Measurements from ENCODE around the gene CCDC185.
"Not testable (repeated sequence)": the region's sequence is repeated elsewhere in the genome, so short reads cannot be mapped to it uniquely, and the experiment has no call there.

Gene CCDC185

GRCh38 chr1:223394706-223395105, 1.5 kb downstream of the CCDC185 start:
- DNase-seq, result no peak

DNA sequence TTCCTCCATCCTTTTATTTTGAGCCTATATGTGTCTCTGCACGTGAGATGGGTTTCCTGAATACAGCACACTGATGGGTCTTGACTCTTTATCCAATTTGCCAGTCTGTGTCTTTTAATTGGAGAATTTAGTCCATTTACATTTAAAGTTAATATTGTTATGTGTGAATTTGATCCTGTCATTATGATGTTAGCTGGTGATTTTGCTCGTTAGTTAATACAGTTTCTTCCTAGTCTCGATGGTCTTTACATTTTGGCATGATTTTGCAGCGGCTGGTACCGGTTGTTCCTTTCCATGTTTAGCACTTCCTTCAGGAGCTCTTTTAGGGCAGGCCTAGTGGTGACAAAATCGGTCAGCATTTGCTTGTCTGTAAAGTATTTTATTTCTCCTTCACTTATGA, 6.2 kb downstream of the CCDC185 start:
- not testable (repeated sequence) for DNase-seq

DNA sequence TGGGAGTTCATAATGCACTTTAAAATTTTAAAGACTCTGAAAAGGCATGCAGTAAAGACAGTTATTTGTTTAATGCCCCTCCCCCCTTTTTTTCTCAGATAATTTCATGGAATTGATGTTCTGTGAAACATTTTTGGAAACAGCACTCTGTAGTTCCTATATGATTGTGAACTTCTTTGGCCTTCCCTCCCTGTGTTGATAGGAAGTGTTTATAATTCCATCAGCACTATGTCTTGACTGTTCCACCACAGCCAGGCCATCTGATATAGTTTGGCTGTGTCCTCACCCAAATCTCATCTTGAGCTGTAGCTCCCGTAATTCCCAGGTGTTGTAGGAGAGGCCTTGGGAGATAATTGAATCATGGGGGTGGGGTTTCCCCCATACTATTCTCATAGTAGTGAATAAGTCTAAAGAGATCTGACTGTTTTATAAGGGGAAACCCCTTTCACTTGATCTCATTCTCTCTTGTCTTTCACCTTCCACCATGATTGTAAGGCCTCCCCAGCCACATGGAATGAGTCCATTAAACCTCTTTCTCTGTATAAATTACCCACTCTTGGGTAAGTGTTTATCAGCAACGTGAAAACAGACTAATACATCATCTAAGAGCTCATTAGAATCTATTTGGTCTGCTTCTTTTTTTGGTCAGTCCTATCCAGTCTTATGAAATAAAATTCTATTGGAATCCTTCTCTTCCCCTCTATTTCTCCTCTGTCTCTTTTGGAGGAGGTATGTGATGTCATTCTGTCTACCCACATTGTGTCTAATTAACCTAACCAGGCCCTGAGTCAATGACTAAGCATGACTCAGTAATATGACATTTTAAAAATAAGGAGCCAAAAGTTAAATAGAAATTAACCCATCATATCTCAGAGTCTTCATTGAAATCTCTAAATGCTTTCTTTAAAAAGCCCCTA, 8.9 kb downstream of the CCDC185 start:
- no peak for DNase-seq

DNA sequence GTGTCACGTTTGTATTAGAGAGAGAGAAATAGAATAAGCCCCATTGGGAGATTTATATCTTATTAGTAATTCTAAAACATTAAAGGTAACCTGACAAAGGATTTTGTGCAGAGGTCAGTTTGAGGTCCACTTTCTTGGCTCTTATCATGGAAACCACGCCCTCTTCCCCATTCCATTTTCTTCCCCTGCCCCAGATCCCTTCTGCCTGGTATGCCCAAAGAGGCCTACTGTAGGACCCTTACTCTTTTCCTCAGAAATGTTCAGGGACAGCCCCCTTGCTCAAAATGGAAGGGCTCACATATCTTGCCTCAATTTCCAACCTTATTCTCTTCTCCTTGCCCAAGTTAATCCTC, 9.6 kb downstream of the CCDC185 start:
- no peak for DNase-seq

DNA sequence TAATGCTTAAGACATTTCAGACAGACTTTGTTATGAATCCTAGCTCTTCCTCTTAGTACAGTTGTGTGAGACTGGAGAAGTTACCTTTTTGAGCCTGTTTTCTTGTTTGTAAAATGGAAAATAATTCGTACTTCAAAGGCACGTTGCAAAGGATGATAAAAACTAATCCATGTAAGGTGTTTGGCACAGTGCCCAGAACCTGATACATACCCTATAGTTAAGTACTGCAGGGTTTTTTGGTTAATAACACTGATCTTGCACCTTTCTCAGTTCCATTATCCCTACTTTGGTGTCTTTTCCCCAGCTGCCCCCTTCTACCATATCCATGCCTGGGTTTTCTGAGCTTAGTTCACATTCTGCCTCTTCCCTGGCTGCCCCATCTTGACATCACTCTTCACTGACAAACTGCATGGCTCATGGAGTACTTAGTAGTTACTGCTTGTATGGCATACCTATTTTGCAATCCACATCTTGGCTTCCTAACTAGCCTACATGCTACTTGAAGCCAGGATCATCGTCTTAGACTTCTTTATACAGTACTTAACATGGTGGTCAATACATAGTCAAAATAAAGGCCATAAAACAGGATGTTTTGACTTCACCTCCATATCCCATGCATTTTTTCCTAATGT, 10.1 kb downstream of the CCDC185 start:
- no peak for DNase-seq

DNA sequence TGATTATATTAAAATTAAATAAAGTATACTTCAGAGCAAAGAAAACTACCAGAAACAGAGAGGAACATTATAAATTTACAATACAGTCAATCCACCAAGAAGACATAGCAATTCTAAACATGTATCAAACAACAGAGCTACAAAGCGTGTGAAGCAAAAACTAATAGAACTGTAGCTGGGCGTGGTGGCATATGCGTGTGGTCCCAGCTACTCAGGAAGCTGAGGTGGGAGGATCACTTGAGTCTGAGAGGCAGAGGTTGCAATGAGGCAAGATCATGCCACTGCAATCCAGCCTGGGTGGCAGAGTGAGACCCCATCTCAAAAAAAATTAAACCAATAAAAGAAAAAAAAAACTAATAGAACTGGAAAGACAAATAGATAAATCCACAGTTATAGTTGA, 12.3 kb downstream of the CCDC185 start:
- DNase-seq, result peak; percentile 25

DNA sequence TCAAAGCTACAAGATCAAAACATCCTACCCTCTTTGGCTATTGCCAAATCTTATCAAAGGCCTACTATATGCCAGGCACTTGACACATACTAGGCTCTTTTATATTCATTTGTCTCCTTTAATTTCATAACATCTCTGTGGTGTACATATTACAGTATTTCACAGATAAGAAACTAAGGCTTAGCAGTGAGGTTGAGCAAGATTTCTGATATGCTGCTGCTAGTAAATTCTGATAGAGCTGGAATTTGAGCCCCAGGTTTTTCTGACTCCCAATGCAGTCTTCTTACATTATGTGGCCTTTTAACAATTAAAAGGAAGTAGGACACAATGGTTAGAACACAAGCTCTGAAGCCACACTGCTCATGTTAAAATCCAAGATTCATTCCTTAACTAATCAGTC, 16.8 kb downstream of the CCDC185 start:
- no peak for DNase-seq

DNA sequence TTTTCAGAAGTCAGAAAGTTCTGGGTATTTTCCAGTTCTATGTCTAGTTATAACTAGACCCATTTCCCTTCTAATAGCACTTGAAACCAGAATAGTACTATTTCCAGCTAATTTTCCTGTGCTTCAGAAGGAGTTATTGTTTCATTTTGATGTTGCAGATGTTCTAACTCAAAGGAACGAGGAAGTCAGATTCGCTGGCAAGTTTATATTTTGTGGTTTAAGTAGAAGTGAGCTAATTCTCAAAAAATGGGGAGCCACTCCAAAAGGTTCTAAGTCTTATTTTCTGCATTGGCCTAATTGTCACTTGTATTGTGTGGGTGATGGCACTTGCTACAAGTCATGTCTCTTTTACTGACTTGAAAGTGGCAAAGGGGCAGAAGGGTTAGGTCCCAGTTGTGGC, 18.1 kb downstream of the CCDC185 start:
- no peak for DNase-seq

DNA sequence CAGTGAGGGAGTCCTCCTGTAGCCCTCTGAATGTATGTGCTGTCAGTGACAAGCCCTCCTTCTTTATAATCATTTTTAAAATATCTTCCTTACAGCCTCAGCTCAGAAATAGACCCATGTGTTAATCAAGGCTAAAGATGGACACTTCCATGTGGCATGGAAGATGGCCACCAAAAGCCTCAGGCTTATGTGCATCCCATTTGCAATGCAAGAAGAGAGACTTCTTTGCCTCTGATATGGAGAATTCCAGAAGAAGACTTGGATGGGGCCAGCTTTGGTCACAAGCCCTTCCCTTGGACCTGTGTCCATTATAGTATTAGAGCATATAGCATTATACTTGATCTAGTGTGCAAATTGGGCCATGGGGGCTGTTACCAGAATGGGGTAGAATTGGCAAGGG, 18.5 kb downstream of the CCDC185 start:
- no peak for DNase-seq

- no peak for DNase-seq
Measured at GRCh38 chr1:223413216-223413615, 20.0 kb downstream of the CCDC185 start.

GRCh38 chr1:223417444-223417843, 24.2 kb downstream of the CCDC185 start:
- no peak for DNase-seq

DNA sequence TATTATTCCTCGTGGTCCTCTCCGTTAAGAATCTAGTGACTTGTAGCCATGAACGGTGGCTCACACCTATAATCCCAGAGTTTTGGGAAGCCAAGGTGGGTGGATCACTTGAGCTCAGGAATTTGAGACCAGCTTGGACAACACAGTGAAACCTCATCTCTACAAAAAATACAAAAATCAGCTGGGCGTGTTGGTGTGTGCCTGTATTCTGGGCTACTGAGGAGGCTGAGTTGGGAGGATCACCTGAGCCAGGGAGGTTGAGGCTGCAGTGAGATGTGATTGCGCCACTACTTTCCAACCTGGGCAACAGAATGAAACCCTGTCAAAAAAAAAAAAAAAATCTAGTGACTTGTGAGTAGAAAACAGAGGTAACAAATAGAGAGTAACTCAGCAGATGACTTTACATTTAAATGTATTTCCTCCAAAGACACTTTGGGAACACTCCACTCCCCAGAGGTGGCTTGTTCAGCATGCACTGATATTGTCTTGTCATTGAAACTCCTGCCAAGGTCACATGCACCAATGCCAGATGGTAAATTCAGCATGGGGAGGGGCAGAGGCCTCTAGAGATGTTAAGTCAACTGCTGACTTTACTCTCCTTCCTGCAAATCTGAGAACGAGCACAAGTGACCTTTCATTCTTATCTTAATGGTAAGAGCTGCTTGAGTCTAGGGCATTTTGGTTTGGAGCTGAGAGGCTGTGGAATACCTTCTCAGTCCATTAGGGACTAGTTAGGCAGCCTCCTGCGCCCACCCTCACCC, 24.9 kb downstream of the CCDC185 start:
- no peak for DNase-seq

DNA sequence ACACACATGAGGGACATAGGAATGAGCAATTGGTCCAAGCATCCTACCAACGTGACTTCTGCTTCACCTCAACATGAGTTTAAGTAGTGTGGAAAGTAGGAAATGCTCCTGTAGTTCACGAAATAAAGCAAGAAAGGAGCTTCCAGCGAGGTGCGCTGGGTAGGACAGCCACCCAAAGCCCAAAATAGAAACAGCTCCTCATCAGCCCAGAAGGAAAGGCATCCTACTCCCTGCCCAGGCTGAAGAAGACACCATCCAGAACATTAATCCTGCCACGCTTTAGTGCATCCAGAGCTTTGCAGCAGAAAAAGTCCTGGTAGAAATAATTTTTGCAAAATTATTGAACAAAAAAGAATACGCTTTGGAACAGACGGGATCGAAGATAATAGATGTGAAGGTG, 25.9 kb downstream of the CCDC185 start:
- no peak for DNase-seq

GRCh38 chr1:223419561-223419960, 26.3 kb downstream of the CCDC185 start:
- no peak for DNase-seq

DNA sequence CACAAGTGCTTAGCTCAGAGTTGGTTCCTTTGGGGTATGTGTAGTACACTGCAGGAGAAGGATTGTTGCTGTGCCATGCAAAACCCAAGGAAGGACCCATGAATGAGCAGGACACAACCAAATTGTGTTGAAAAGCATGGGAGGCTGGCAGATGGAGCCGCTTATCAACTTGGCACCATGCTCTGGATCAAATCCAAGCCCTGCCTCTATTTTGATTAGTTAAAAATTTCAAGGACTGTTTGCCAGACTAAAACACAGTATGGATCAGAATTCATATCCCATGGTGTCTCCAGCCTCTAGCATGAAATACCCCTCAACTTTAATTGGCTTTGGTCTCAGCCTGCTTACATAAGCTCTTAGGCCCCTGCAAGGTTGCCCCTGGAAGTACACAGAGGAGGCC, 27.8 kb downstream of the CCDC185 start:
- no peak for DNase-seq

DNA sequence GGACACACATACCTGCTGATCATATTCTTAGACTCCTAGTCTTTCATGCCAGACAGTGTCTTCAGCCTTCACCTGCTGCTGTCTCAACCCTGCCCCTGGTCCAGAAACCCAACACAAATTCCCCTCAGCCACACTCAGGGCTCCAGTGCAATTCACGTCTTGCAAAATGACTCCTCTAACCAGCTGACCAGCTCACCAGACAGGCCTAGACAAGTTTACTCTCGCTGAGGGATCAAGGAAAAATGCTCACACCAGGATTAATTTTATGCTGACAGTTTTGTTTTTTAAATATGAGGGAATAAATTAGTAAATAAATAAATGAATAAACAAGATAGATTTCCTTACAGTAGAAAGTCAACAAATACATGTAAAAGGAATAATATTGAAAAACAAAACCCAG, 28.5 kb downstream of the CCDC185 start:
- DNase-seq, result no peak

GRCh38 chr1:223422911-223423310, 29.7 kb downstream of the CCDC185 start:
- DNase-seq, result no peak

DNA sequence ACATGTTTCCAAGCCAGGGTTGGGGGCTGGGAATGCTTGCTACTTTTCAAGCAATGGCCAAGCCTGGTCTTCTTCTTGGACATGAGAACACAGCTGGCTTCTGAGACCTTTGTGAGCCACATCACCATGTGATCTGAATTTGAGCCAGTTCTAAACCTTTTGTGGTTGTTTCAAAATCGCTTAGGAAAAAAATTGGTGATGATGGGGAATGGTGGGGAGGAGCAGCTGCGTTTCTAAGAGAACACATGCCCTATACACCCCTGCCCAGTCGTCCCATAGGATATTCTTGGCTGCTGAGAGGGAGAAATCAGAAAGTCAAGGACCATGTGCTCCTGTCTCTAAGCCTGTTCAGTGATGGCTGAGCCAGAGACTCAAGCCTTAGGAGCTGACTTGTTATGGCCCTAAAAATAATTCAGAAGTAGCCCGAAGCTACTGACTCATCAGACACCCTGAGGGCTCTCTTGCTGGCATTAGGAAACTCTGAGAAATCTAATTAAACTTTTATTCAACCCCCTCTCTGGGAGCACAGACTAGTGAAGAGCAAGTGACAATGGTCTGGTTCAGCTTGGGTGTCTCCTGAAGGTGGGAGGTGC, 30.5 kb downstream of the CCDC185 start:
- DNase-seq, result no peak

DNA sequence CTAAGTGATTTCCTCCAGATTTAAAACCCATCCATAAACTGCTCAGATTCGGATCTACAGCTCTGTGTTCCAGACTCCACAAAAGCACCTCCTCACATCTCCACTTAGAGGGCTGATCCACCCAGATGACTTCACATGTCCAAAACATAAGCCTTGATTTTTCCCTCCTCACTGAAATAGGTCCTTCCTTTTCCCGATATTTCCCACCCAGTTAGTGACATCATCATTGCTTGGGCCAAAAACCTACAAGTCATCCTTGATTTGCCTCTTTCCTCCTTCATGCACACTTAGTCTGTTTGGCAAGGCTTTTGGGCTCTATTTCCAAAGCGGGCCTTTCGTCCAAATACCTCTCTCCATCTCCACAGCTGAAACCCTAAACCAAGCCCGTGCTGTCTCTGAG, 32.3 kb downstream of the CCDC185 start:
- DNase-seq, result no peak

- no peak for DNase-seq
Measured at GRCh38 chr1:223426936-223427335, 33.7 kb downstream of the CCDC185 start.

DNA sequence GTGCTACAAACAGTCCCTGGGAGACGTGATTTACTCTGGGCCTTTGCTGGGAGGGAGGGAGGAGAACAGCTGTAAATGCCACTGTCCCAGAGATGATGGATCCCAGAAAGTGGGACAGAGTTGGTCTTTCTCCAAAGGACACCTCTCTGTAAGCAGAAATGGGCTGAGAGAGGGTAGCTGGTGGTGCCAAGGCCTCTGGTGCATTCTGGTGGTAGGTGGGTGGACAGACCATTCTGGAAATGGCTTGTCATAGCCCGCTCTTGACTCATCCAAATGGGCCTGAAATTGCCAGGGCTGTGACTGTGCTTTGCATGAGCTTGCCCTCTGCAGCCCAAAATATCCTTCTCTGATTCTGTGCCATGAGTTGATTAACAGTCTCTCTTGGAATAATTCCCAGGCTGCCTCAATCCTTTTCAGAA, 36.1 kb downstream of the CCDC185 start:
- no peak for DNase-seq

DNA sequence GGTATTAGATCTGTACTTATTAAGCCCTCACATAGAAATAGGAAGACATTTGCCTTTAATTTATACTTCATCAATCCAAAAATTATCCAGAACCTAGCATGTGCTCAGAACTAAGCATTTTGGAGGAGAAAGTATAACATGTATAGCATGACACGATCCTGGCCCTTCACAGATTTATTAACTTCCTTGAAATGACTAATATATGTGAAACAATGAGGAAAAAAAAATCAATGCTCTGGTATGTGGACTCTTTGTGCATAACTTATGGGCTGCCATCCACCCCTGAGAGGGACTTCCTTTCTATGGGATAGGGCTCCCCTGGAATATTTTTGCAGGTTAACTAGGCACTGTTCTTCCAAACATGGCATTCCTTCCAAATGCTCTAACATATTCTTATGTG, 36.6 kb downstream of the CCDC185 start:
- DNase-seq, result no peak

GRCh38 chr1:223430236-223430635, 37.0 kb downstream of the CCDC185 start:
- no peak for DNase-seq

Data from CD4-positive, alpha-beta T cell treated with Interleukin-6 for 4 hours (primary cell).